Keratinocyte (primary cell): ENCODE data around the gene ZNFX1. TPM values are rescaled to one million over a fixed set of nuclear protein-coding genes. Genes with fewer than 3 reads are reported as not detected.

ENCODE experiments used
- DNase-seq: peaks from one replicate; pipeline ENCODE4 v3.0.0-alpha.2; 2011; ENCODE audit warnings: low read depth, missing footprints, low spot score
- FAIRE-seq: peaks from 2 replicates; lab custom pipeline; 2011; peaks lifted over from hg19 to GRCh38; lab: Jason Lieb, UNC
- H2AFZ ChIP-seq: 2 replicates; pipeline ENCODE4 v1.6.0; 2012; ENCODE audit warnings: low read length, control low read depth, inconsistent platforms; ENCODE audit not compliant: control insufficient read depth
- H3K27ac ChIP-seq: 2 replicates; pipeline ENCODE4 v1.5.1; 2011; ENCODE audit warnings: low read length; ENCODE audit not compliant: control insufficient read depth, insufficient read depth
- H3K27me3 ChIP-seq: 3 replicates; pipeline ENCODE4 v1.6.0; 2011; ENCODE audit warnings: low read length; ENCODE audit not compliant: control insufficient read depth, insufficient read depth; ENCODE audit errors: extremely low read depth
- H3K36me3 ChIP-seq, 2 experiments: 2 replicates in 1 of 2; 3 replicates in 1 of 2; pipeline ENCODE4 v1.5.1; 2011; ENCODE audit warnings: low read length in 2 of 2, mild to moderate bottlenecking in 1 of 2; ENCODE audit not compliant: control insufficient read depth in 2 of 2, insufficient read depth in 2 of 2; ENCODE audit errors: extremely low read depth in 1 of 2
- H3K4me1 ChIP-seq: 3 replicates; pipeline ENCODE4 v1.5.1; 2011; ENCODE audit warnings: low read length; ENCODE audit not compliant: control insufficient read depth, insufficient read depth; ENCODE audit errors: extremely low read depth
- H3K4me2 ChIP-seq: 3 replicates; pipeline ENCODE4 v1.6.0; 2011; ENCODE audit warnings: low read depth, low read length; ENCODE audit not compliant: control insufficient read depth, insufficient read depth; ENCODE audit errors: extremely low read depth
- H3K4me3 ChIP-seq, 3 experiments: fragments of 200-600 bp in 1 of 3; sonication (generic) in 1 of 3; 2 replicates in 2 of 3; 3 replicates in 1 of 3; pipeline ENCODE4 v1.5.1; 2011 to 2016; ENCODE audit warnings: low read length in 3 of 3, mild to moderate bottlenecking in 3 of 3, control low read depth in 2 of 3, inconsistent platforms in 1 of 3, low read depth in 1 of 3, mixed read lengths in 1 of 3, mixed run types in 1 of 3, moderate library complexity in 1 of 3; ENCODE audit not compliant: control insufficient read depth in 2 of 3, insufficient read depth in 2 of 3; ENCODE audit errors: extremely low read depth in 1 of 3
- H3K79me2 ChIP-seq: 2 replicates; pipeline ENCODE4 v1.6.0; 2012; ENCODE audit warnings: low read length; ENCODE audit not compliant: control insufficient read depth, insufficient read depth
- H3K9ac ChIP-seq: 3 replicates; pipeline ENCODE4 v1.6.0; 2011; ENCODE audit warnings: low read length; ENCODE audit not compliant: control insufficient read depth, insufficient read depth; ENCODE audit errors: extremely low read depth
- H3K9me1 ChIP-seq: 3 replicates; pipeline ENCODE4 v1.6.0; 2011; ENCODE audit warnings: low read length; ENCODE audit not compliant: control insufficient read depth, insufficient read depth; ENCODE audit errors: extremely low read depth
- H3K9me3 ChIP-seq: 2 replicates; pipeline ENCODE4 v1.5.1; 2012; ENCODE audit warnings: low read depth, low read length; ENCODE audit not compliant: control insufficient read depth
- H4K20me1 ChIP-seq: 3 replicates; pipeline ENCODE4 v1.6.0; 2011; ENCODE audit warnings: low read length; ENCODE audit not compliant: control insufficient read depth, insufficient read depth; ENCODE audit errors: extremely low read depth
- CTCF ChIP-seq, 3 experiments: IDR thresholded peaks in 1 of 3; conservative IDR thresholded peaks in 1 of 3; optimal IDR thresholded peaks in 1 of 3; 2 replicates in 2 of 3; 3 replicates in 1 of 3; pipeline versions ENCODE3 to v1.5.1; 2011; ENCODE audit warnings: low read length in 3 of 3, mild to moderate bottlenecking in 3 of 3, moderate library complexity in 2 of 3, control low read depth in 1 of 3, inconsistent platforms in 1 of 3; ENCODE audit not compliant: insufficient read depth in 2 of 3; ENCODE audit errors: extremely low read depth in 1 of 3
- EZH2 ChIP-seq: IDR thresholded peaks from one replicate; pipeline ENCODE4 v1.6.1; 2012; ENCODE audit warnings: inconsistent platforms, mild to moderate bottlenecking, low read length, moderate library complexity
- dilution Hi-C: fragments of 300-500 bp; cut with MboI; formaldehyde crosslinking; loops from one replicate; pipeline ENCODE4 v1.7.0; 2020; ENCODE audit warnings: low sequenced_read_pairs; ENCODE audit not compliant: extremely low pct_ligation_motif_present
- polyA plus RNA-seq, 5 experiments: library from polyadenylated mRNA; depleted of rRNA in 3 of 5; stranded (reverse) in 3 of 5; stranded (forward) in 1 of 5; unstranded in 1 of 5; fragments of >200 nt; gene quantifications; 1 replicate in 1 of 5; 2 replicates in 3 of 5; 3 replicates in 1 of 5; pipeline versions ENCODE4 v1.2.1 to v1.2.3, GENCODE V29; 2011 to 2012; ENCODE audit warnings: missing spikeins in 2 of 5, low read depth in 1 of 5, low replicate concordance in 1 of 5

Gene ZNFX1
- polyA plus RNA-seq, 1 donor (not counting 4 experiments of a cell fraction or from before 2014, with no cell fraction given), result 14.2 TPM

GRCh38 chr20:49262444-49262843 lies 15.4 kb downstream of the ZNFX1 start:
- FAIRE-seq, result no peak
- Histone ChIP-seq H3K4me3 (no peak overlapping the region), H4K20me1 (peaks cover 5% of the 10 kb centered on the region), H3K4me2 (no peak overlapping the region), H3K4me1 (no peaks in the 10 kb centered on the region), H3K9me1 (peaks cover 2% of the 10 kb centered on the region), H3K79me2 (peaks cover 23% of the 10 kb centered on the region), H3K9ac (no peak overlapping the region), H2AFZ (no peak overlapping the region), H3K27ac (no peak overlapping the region), H3K9me3 (no peaks in the 10 kb centered on the region), H3K27me3 (no peaks in the 10 kb centered on the region), H3K36me3 (peaks cover 23 to 32% of the 10 kb centered on the region in 2 experiments)
- dilution Hi-C loops, result no loop called here
- TF ChIP-seq CTCF (optimal IDR thresholded peaks at IDR 0.05 in 1 of 3, IDR thresholded peaks at IDR 0.05 in 1 of 3, conservative IDR thresholded peaks at IDR 0.05 in 1 of 3; ENCODE audit: extremely low read depth in 1 of 3, insufficient read depth in 2 of 3, low read length in 3 of 3) (no peak), EZH2 (no peak)
- DNase-seq, result no peak

- H3K79me2 ChIP-seq, result peaks cover 15% of the 10 kb centered on the region
- H3K9ac ChIP-seq, result no peak overlapping the region
- H3K9me3 ChIP-seq, result no peaks in the 10 kb centered on the region
- no peaks in the 10 kb centered on the region for H3K27me3 ChIP-seq
- peaks cover 29 to 37% of the 10 kb centered on the region in 2 experiments for H3K36me3 ChIP-seq
- no peak for FAIRE-seq
- no peaks in the 10 kb centered on the region for H4K20me1 ChIP-seq
- DNase-seq, result no peak
- H3K4me1 ChIP-seq, result no peaks in the 10 kb centered on the region
- H3K4me3 ChIP-seq, result no peak overlapping the region
- TF ChIP-seq EZH2, result no peak
- no peak for TF ChIP-seq CTCF (optimal IDR thresholded peaks at IDR 0.05 in 1 of 3, IDR thresholded peaks at IDR 0.05 in 1 of 3, conservative IDR thresholded peaks at IDR 0.05 in 1 of 3; ENCODE audit: extremely low read depth in 1 of 3, insufficient read depth in 2 of 3, low read length in 3 of 3)
- dilution Hi-C loops, result no loop called here
- no peaks in the 10 kb centered on the region for H3K9me1 ChIP-seq
- no peak overlapping the region for H3K27ac ChIP-seq
- H2AFZ ChIP-seq, result no peak overlapping the region
- H3K4me2 ChIP-seq, result no peak overlapping the region
These were observed 16.7 kb downstream of the ZNFX1 start for GRCh38 chr20:49261173-49261572.
